IMR-90 (cell line): ENCODE results near the gene ADGRG3. TPM values are rescaled to one million over a fixed set of nuclear protein-coding genes. Genes with fewer than 3 reads are reported as not detected.

ENCODE experiments used
- ATAC-seq: fragments of 200-7000 bp; cut with Tn5 transposase; 2 replicates; pipeline ENCODE4 v1.9.1; 2020; ENCODE audit warnings: low read depth, mild to moderate bottlenecking, moderate library complexity
- BruUV-seq: library from RNA; stranded (reverse); fragments of 400-500 nt; replicated peaks from 2 replicates; lab custom pipeline; 2021; lab: Mats Ljungman, UMichigan
- CTCF ChIA-PET: fragments of 300-600 bp; formaldehyde crosslinking; extraction: SDS; loops from one replicate; lab custom pipeline; 2021; ENCODE audit warnings: antibody characterized with exemption; lab: Yijun Ruan, JAX
- POLR2A ChIA-PET: fragments of 300-600 bp; sonication (Branson Sonifier 250); formaldehyde crosslinking; loops from one replicate; lab custom pipeline; 2022; ENCODE audit warnings: antibody characterized with exemption; ENCODE audit not compliant: unreplicated experiment; lab: Charles Lee
- DNase-seq: peaks from one replicate; pipeline ENCODE4 v3.0.0; 2013
- H2AFZ ChIP-seq: replicated peaks from 2 replicates; pipeline ENCODE3; 2013; ENCODE audit warnings: low read length, mild to moderate bottlenecking; ENCODE audit not compliant: poor library complexity
- H2AK5ac ChIP-seq: 2 replicates; pipeline ENCODE4 v1.6.1; 2013; ENCODE audit warnings: low read depth, low read length, inconsistent platforms
- H2AK9ac ChIP-seq: replicated peaks from 2 replicates; pipeline ENCODE3; 2013; ENCODE audit warnings: mild to moderate bottlenecking, low read depth, low read length, moderate library complexity; ENCODE audit not compliant: poor library complexity
- H2BK120ac ChIP-seq: 2 replicates; pipeline ENCODE4 v1.6.1; 2013; ENCODE audit warnings: low read depth, low read length, inconsistent platforms
- H2BK15ac ChIP-seq: 3 replicates; pipeline ENCODE4 v1.6.1; 2013; ENCODE audit warnings: low read depth, low read length, inconsistent platforms
- H2BK20ac ChIP-seq: 2 replicates; pipeline ENCODE4 v1.6.1; 2013; ENCODE audit warnings: low read depth, mild to moderate bottlenecking, inconsistent platforms, low read length, moderate library complexity
- H2BK5ac ChIP-seq: 2 replicates; pipeline ENCODE4 v1.6.1; 2013; ENCODE audit warnings: mild to moderate bottlenecking, low read depth, low read length, inconsistent platforms; ENCODE audit not compliant: poor library complexity, severe bottlenecking
- H3K14ac ChIP-seq: replicated peaks from 2 replicates; pipeline ENCODE4 v1.6.1; 2013; ENCODE audit warnings: low read depth, low read length, inconsistent platforms
- H3K18ac ChIP-seq: 2 replicates; pipeline ENCODE4 v1.6.1; 2013; ENCODE audit warnings: low read depth, low read length, control low read depth
- H3K23ac ChIP-seq: 2 replicates; pipeline ENCODE4 v1.6.1; 2013; ENCODE audit warnings: low read depth, low read length, inconsistent platforms
- H3K27ac ChIP-seq: 2 replicates; pipeline ENCODE4 v1.5.1; 2013; ENCODE audit warnings: mild to moderate bottlenecking, control low read depth, low read length; ENCODE audit not compliant: insufficient read depth
- H3K27me3 ChIP-seq: 2 replicates; pipeline ENCODE4 v1.6.1; 2013; ENCODE audit warnings: low read length; ENCODE audit not compliant: control insufficient read depth, insufficient read depth
- H3K36me3 ChIP-seq: 2 replicates; pipeline ENCODE4 v1.6.1; 2013; ENCODE audit warnings: low read length, mixed read lengths; ENCODE audit not compliant: control insufficient read depth, insufficient read depth
- H3K4ac ChIP-seq: 2 replicates; pipeline ENCODE4 v1.6.1; 2013; ENCODE audit warnings: low read depth, low read length, inconsistent platforms
- H3K4me1 ChIP-seq: 2 replicates; pipeline ENCODE4 v1.6.1; 2013; ENCODE audit warnings: low read length, mixed read lengths; ENCODE audit not compliant: control insufficient read depth, insufficient read depth
- H3K4me2 ChIP-seq: 2 replicates; pipeline ENCODE4 v1.6.1; 2013; ENCODE audit warnings: low read depth, mild to moderate bottlenecking, control low read depth, low read length, moderate library complexity
- H3K4me3 ChIP-seq: 2 replicates; pipeline ENCODE4 v1.5.1; 2013; ENCODE audit warnings: low read depth, mild to moderate bottlenecking, control low read depth, low read length, moderate library complexity; ENCODE audit not compliant: insufficient read depth
- H3K56ac ChIP-seq: 2 replicates; pipeline ENCODE4 v1.6.1; 2013; ENCODE audit warnings: low read length, inconsistent platforms; ENCODE audit not compliant: insufficient read depth; ENCODE audit errors: extremely low read depth
- H3K79me1 ChIP-seq, 2 experiments: 2 replicates each; pipeline ENCODE4 v1.6.1; 2013; ENCODE audit warnings: low read length in 2 of 2, inconsistent platforms in 1 of 2, low read depth in 1 of 2
- H3K9ac ChIP-seq: 2 replicates; pipeline ENCODE4 v1.6.1; 2013; ENCODE audit warnings: low read depth, low read length, control low read depth
- H3K9me1 ChIP-seq: 2 replicates; pipeline ENCODE4 v1.6.1; 2013; ENCODE audit warnings: low read length, inconsistent platforms; ENCODE audit not compliant: insufficient read depth
- H3K9me3 ChIP-seq: 2 replicates; pipeline ENCODE4 v1.6.1; 2013; ENCODE audit warnings: low read length; ENCODE audit not compliant: control insufficient read depth, insufficient read depth
- H4K20me1 ChIP-seq: 2 replicates; pipeline ENCODE4 v1.6.1; 2013; ENCODE audit warnings: low read length, inconsistent platforms; ENCODE audit not compliant: insufficient read depth
- H4K5ac ChIP-seq: 2 replicates; pipeline ENCODE4 v1.6.1; 2013; ENCODE audit warnings: mild to moderate bottlenecking, low read depth, low read length, control low read depth
- H4K8ac ChIP-seq, 2 experiments: 2 replicates each; pipeline ENCODE4 v1.6.1; 2013; ENCODE audit warnings: low read depth in 2 of 2, low read length in 2 of 2, control low read depth in 1 of 2, inconsistent platforms in 1 of 2
- H4K91ac ChIP-seq: 2 replicates; pipeline ENCODE4 v1.6.1; 2013; ENCODE audit warnings: low read depth, low read length, inconsistent platforms; ENCODE audit not compliant: insufficient read depth
- BHLHE40 ChIP-seq: fragments of 150-350 bp; IDR thresholded peaks from 2 replicates; pipeline ENCODE4 v1.6.1; 2016; ENCODE audit warnings: mild to moderate bottlenecking, low read depth, low read length
- CEBPB ChIP-seq: IDR thresholded peaks from 2 replicates; pipeline ENCODE4 v1.6.1; 2012; ENCODE audit warnings: low read depth, low read length, improper control_type of control experiment
- CHD1 ChIP-seq: IDR thresholded peaks from 2 replicates; pipeline ENCODE4 v1.6.1; 2012; ENCODE audit warnings: low read depth, low read length, improper control_type of control experiment
- CTCF ChIP-seq: conservative IDR thresholded peaks from 2 replicates; pipeline ENCODE4 v1.5.1; 2012; ENCODE audit warnings: mild to moderate bottlenecking, low read depth, low read length, improper control_type of control experiment
- ELK1 ChIP-seq: fragments of 150-350 bp; IDR thresholded peaks from 2 replicates; pipeline ENCODE4 v1.6.1; 2016; ENCODE audit warnings: low read depth, mild to moderate bottlenecking, low read length, moderate library complexity, borderline replicate concordance
- FOS ChIP-seq: fragments of 150-350 bp; IDR thresholded peaks from 2 replicates; pipeline ENCODE4 v1.6.1; 2016; ENCODE audit warnings: low read depth, low read length
- MAFK ChIP-seq: IDR thresholded peaks from 2 replicates; pipeline ENCODE4 v1.6.1; 2012; ENCODE audit warnings: low read depth, low read length, improper control_type of control experiment
- MAZ ChIP-seq: IDR thresholded peaks from 2 replicates; pipeline ENCODE4 v1.6.1; 2012; ENCODE audit warnings: low read depth, mild to moderate bottlenecking, low read length, improper control_type of control experiment, moderate library complexity, borderline replicate concordance
- MXI1 ChIP-seq: IDR thresholded peaks from 2 replicates; pipeline ENCODE4 v1.6.1; 2012; ENCODE audit warnings: low read depth, mild to moderate bottlenecking, low read length, moderate library complexity, borderline replicate concordance
- NFE2L2 ChIP-seq: fragments of 150-350 bp; IDR thresholded peaks from 2 replicates; pipeline ENCODE4 v1.6.1; 2016; ENCODE audit warnings: low read depth, mild to moderate bottlenecking, low read length
- POLR2A ChIP-seq: IDR thresholded peaks from 2 replicates; pipeline ENCODE4 v1.6.1; 2012; ENCODE audit warnings: mild to moderate bottlenecking, low read depth, low read length
- RAD21 ChIP-seq: IDR thresholded peaks from 2 replicates; pipeline ENCODE4 v1.6.1; 2012; ENCODE audit warnings: low read length, improper control_type of control experiment
- RCOR1 ChIP-seq: IDR thresholded peaks from 2 replicates; pipeline ENCODE4 v1.6.1; 2012; ENCODE audit warnings: mild to moderate bottlenecking, low read length, improper control_type of control experiment; ENCODE audit not compliant: insufficient replicate concordance
- RFX5 ChIP-seq: IDR thresholded peaks from 2 replicates; pipeline ENCODE4 v1.8.0; 2012; ENCODE audit warnings: low read depth, mild to moderate bottlenecking, low read length, moderate library complexity
- SMC3 ChIP-seq: fragments of 150-350 bp; IDR thresholded peaks from 2 replicates; pipeline ENCODE4 v1.6.1; 2016; ENCODE audit warnings: low read depth, mild to moderate bottlenecking, antibody characterized with exemption, low read length, moderate library complexity
- WGBS, 2 experiments: methylation state at CpG; one replicate each; pipeline versions ENCODE4 v1.1.5 to v1.1.7; 2013; ENCODE audit warnings: missing lambda C conversion rate in 2 of 2; ENCODE audit not compliant: insufficient read length in 1 of 2; ENCODE audit errors: extremely low coverage in 2 of 2; 5-methylcytosine and 5-hydroxymethylcytosine counted together
- dilution Hi-C: fragments of 300-500 bp; cut with HindIII; formaldehyde crosslinking; loops from one replicate; pipeline ENCODE4 v1.14.3; 2018; ENCODE audit warnings: low sequenced_read_pairs; ENCODE audit not compliant: unreplicated experiment
- in situ Hi-C: fragments of 300-500 bp; cut with MboI; formaldehyde crosslinking; loops from 3 replicates; pipeline ENCODE4 v1.14.3; 2019; ENCODE audit warnings: low sequenced_read_pairs, inconsistent platforms, mixed read lengths
- intact Hi-C: fragments of 100-400 bp; cut with micrococcal nuclease; formaldehyde crosslinking; loops from 2 replicates; pipeline ENCODE4 v1.10.0; 2022
- polyA plus RNA-seq, 3 experiments: library from polyadenylated mRNA; depleted of rRNA; stranded (reverse); fragments of >200 nt; gene quantifications; 2 replicates each; pipeline ENCODE4 v1.2.3, GENCODE V29; 2012; ENCODE audit warnings: low replicate concordance in 1 of 3
- total RNA-seq: library from RNA; depleted of rRNA; stranded (reverse); fragments of >200 nt; gene quantifications from 2 replicates; pipeline ENCODE4 v1.2.3, GENCODE V29; 2012

ADGRG3 gene
- total and polyA plus RNA-seq, 2 of the 4 experiments (the other 2 are of a cell fraction), result not detected

GRCh38 chr16:57685633-57686032 is 17.5 kb downstream of the ADGRG3 start:
- Histone ChIP-seq H3K27me3 (peaks cover 63% of the 10 kb centered on the region), H3K9me3 (no peaks in the 10 kb centered on the region), H3K9ac (no peak overlapping the region), H3K36me3 (no peaks in the 10 kb centered on the region), H2BK5ac (no peak overlapping the region), H3K23ac (no peak overlapping the region), H2AK5ac (no peak overlapping the region), H4K20me1 (no peaks in the 10 kb centered on the region), H4K91ac (no peak overlapping the region), H2BK20ac (no peak overlapping the region), H3K18ac (no peak overlapping the region), H3K27ac (no peak overlapping the region), H4K8ac (no peak overlapping the region), H2AK9ac (no peak overlapping the region), H3K14ac (no peak overlapping the region), H3K9me1 (no peaks in the 10 kb centered on the region), H2BK120ac (no peak overlapping the region), H4K5ac (no peak overlapping the region), H2AFZ (peak overlapping the region; percentile 11), H3K4me1 (no peaks in the 10 kb centered on the region), H3K4me2 (no peak overlapping the region), H2BK15ac (no peak overlapping the region), H3K4ac (no peak overlapping the region), H3K79me1 (no peaks in the 10 kb centered on the region), H3K56ac (no peak overlapping the region), H3K4me3 (no peak overlapping the region)
- DNase-seq (no peak), ATAC-seq (no peak)
- CTCF ChIA-PET, result no interaction called here
- POLR2A ChIA-PET, result no interaction called here
- BruUV-seq, result no TSS peak
- no CpG with 5 or more reads among the region's 11 CpGs for WGBS, 2 experiments
- in situ Hi-C loops, result no loop called here
- no peak for TF ChIP-seq NFE2L2
- no peak for TF ChIP-seq POLR2A
- no peak for TF ChIP-seq MAZ
- no peak for TF ChIP-seq CHD1
- TF ChIP-seq RCOR1, result no peak
- TF ChIP-seq RFX5, result no peak
- TF ChIP-seq FOS, result no peak
- no peak for TF ChIP-seq MAFK
- TF ChIP-seq SMC3, result no peak
- TF ChIP-seq MXI1, result no peak
- no peak for TF ChIP-seq ELK1
- TF ChIP-seq BHLHE40, result no peak
- no peak for TF ChIP-seq CTCF
- no peak for TF ChIP-seq CEBPB
- TF ChIP-seq RAD21, result no peak
- dilution Hi-C loops, result no loop called here
- intact Hi-C loops, result no loop called here
